ENCODE data around the gene TMEM30B.

- TF ChIP-seq CTCF (IDR thresholded peaks at IDR 0.05 in 4 of 5, conservative IDR thresholded peaks at IDR 0.05 in 1 of 5) (no peak), POLR2A (IDR thresholded peaks at IDR 0.05) (no peak)
Observed at GRCh38 chr14:61264010-61264571, 17.0 kb downstream of the TMEM30B start.
